Transverse colon (tissue), 4 donors: ENCODE data around the gene ZP3.
"Not testable (repeated sequence)": the region's sequence is repeated elsewhere in the genome, so short reads cannot be mapped to it uniquely, and the experiment has no call there.

Experiments used
- CTCF ChIP-seq, 5 experiments: fragments of 200-600 bp in 3 of 5; fragments of 450-650 bp in 2 of 5; sonication (generic) in 3 of 5; IDR thresholded peaks; 1 replicate in 2 of 5; 2 replicates in 3 of 5; pipeline ENCODE4 v1.5.1; 2016 to 2017; ENCODE audit warnings: antibody characterized with exemption in 5 of 5, inconsistent platforms in 3 of 5, mild to moderate bottlenecking in 2 of 5, moderate library complexity in 1 of 5
- EP300 ChIP-seq: sonication (generic); formaldehyde crosslinking; IDR thresholded peaks from one replicate; pipeline ENCODE4 v1.6.1; 2017; ENCODE audit warnings: antibody characterized with exemption, low read depth
- POLR2A ChIP-seq: fragments of 450-650 bp; IDR thresholded peaks from one replicate; pipeline ENCODE4 v1.6.1; 2016; ENCODE audit warnings: antibody characterized with exemption, mild to moderate bottlenecking, moderate library complexity
- POLR2AphosphoS5 ChIP-seq, 3 donors: sonication (generic); formaldehyde crosslinking; IDR thresholded peaks; one replicate each; pipeline ENCODE4 v1.6.1; 2016; ENCODE audit warnings: antibody characterized with exemption in 3 of 3

- TF ChIP-seq EP300; POLR2A; CTCF (IDR thresholded peaks at IDR 0.05); POLR2AphosphoS5 (IDR thresholded peaks at IDR 0.05): not testable (repeated sequence)
These were observed 59.7 kb downstream of the ZP3 start for GRCh38 chr7:76484456-76484855.
